ENCODE measurements around the gene APOB.

DNA sequence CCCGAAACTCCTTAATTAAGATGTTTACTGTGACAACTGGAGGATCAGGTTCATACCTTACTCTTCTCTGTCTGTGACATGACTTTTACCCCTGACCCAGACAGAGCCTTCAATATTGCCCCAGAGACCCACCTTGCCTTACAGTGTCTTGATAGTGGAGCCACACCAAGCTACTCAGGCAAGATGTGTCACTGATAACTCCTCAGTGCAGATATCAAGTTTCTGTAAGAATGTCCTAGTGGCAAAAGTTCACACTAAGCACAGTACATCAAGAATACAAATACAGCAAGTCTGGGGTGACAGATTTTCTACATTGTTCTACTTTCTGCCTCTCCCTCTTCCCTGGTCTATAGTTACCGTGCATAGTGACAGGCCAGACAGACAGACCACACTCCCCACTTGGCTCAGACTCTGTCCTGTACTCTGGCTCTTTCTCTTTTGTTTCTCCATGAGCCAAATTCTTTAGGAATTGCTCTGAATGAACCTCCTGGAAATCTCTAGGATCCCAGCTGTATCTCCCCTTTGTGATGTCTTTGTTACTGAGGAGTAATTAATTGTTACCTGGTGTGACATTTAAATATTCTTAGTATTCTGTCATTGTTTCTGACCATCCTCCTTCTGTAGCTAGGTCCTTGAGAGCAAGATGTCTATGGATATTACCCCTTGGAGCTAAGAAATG lies 24.1 kb upstream of the APOB start:
- TF ChIP-seq POLR2A (IDR thresholded peaks at IDR 0.05; ENCODE audit: low read length) (no peak), GATA1 (IDR thresholded peaks at IDR 0.05; ENCODE audit: low read depth, low read length) (no peak)
